Activated CD4-positive, alpha-beta T cell treated with anti-CD3 and anti-CD28 coated beads for 36 hours (primary cell): ENCODE measurements around the gene AWAT1. TPM values are rescaled to one million over a fixed set of nuclear protein-coding genes. Genes with fewer than 3 reads are reported as not detected.
"Not testable (repeated sequence)": the region's sequence is repeated elsewhere in the genome, so short reads cannot be mapped to it uniquely, and the experiment has no call there.

Source experiments
- ATAC-seq: fragments of 200-7000 bp; cut with Tn5 transposase; one replicate; pipeline ENCODE4 v1.10.0; 2021; ENCODE audit warnings: mild to moderate bottlenecking, moderate library complexity
- CTCF ChIA-PET: fragments of 350-600 bp; sonication (Branson Sonifier 250); formaldehyde crosslinking; loops from one replicate; lab custom pipeline; 2021; ENCODE audit warnings: antibody characterized with exemption; lab: Charles Lee
- POLR2A ChIA-PET: fragments of 350-600 bp; sonication (Branson Sonifier 250); formaldehyde crosslinking; loops from one replicate; lab custom pipeline; 2021; ENCODE audit warnings: antibody characterized with exemption, inconsistent platforms; lab: Charles Lee
- DNase-seq: peaks from one replicate; pipeline ENCODE4 v3.0.0-alpha.2; 2020
- H3K27ac Mint-ChIP-seq: one replicate; pipeline ENCODE4 v1.8.0; 2021; ENCODE audit warnings: mixed read lengths
- H3K27me3 Mint-ChIP-seq: one replicate; pipeline ENCODE4 v1.8.0; 2021; ENCODE audit warnings: mixed read lengths
- H3K36me3 Mint-ChIP-seq: one replicate; pipeline ENCODE4 v1.8.0; 2021; ENCODE audit warnings: low read depth, mixed read lengths
- H3K4me1 Mint-ChIP-seq: one replicate; pipeline ENCODE4 v1.8.0; 2021; ENCODE audit warnings: mixed read lengths
- H3K4me3 Mint-ChIP-seq: one replicate; pipeline ENCODE4 v1.8.0; 2021; ENCODE audit warnings: mild to moderate bottlenecking, moderate library complexity, mixed read lengths
- H3K9me3 Mint-ChIP-seq: one replicate; pipeline ENCODE4 v1.8.0; 2021; ENCODE audit warnings: low read depth, mixed read lengths
- intact Hi-C, 2 experiments: fragments of 100-400 bp; cut with DNase I in 1 of 2; cut with micrococcal nuclease in 1 of 2; formaldehyde crosslinking; loops; one replicate each; pipeline versions ENCODE4 v1.14.2 to v1.15.1; 2022 to 2024; cut with DNase I, micrococcal nuclease
- total RNA-seq, 2 experiments: library from RNA; stranded (reverse); gene quantifications; one replicate each; pipeline ENCODE4 v1.2.3, GENCODE V29; 2021

The AWAT1 gene
- not detected for total RNA-seq

DNA sequence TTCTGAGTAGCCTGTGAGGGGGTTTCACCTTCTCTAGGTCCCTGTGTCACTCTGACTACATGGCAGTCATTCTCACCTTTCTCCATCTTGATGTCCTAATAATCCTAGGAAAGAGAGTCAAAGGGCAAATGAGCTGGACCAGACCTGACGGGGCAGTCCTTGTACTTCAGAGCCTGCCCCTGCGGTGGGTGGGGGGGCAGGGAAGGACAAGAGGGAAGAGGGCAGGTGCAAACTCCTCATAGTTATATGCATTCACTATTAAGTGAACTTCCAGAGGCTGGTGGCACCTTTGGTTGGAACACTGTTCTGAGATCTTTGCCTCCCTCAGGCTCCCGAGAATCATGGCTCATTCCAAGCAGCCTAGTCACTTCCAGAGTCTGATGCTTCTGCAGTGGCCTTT lies at the start of gene AWAT1:
AWAT1 (plus strand) TSS at position 301 of the 400 bp plus-strand sequence; CDS start at position 342, 41 bp downstream.
- H3K4me3 Mint-ChIP-seq: no peak within 1 kb of the TSS
- intact Hi-C loops: no loop called here
- H3K27ac Mint-ChIP-seq: no peak within 1 kb of the TSS
- H3K9me3 Mint-ChIP-seq: no peaks in the 10 kb centered on the region
- ChIA-PET CTCF (no interaction called here), POLR2A (no interaction called here)
- DNase-seq (no peak), ATAC-seq (no peak)
- no peaks in the 10 kb centered on the region for H3K36me3 Mint-ChIP-seq
- peaks cover 19% of the 10 kb centered on the region for H3K4me1 Mint-ChIP-seq
- H3K27me3 Mint-ChIP-seq: no peaks in the 10 kb centered on the region

- no peak overlapping the region for H3K4me3 Mint-ChIP-seq
Measured at GRCh38 chrX:70190225-70190624, 44.2 kb upstream of the AWAT1 start.

GRCh38 chrX:70196961-70197720 lies 37.3 kb upstream of the AWAT1 start:
- Mint-ChIP-seq H3K4me3 (no peak overlapping the region), H3K27me3 (peaks cover 2% of the 10 kb centered on the region), H3K27ac (no peak overlapping the region), H3K36me3 (no peaks in the 10 kb centered on the region), H3K4me1 (peaks cover 2% of the 10 kb centered on the region), H3K9me3 (no peaks in the 10 kb centered on the region)
- POLR2A ChIA-PET: no interaction called here
- intact Hi-C loops: loop anchor here (1.0 to 10.0 kb wide), 5 partner anchors 66 to 468 kb away; partner anchors contain the start of gene KIF4A (in 1 of the 2)
- ATAC-seq: peak; percentile 86
- CTCF ChIA-PET: interaction anchor here (0.6 to 1.9 kb wide), 7 partner anchors 56 to 1023 kb away, joined by 3 to 7 read pairs (median 3); no protein-coding TSS in a partner anchor
- DNase-seq: peak; percentile 78

More at GRCh38 chrX:70190225-70190624, 44.2 kb upstream of the AWAT1 start:
- Mint-ChIP-seq H3K27me3 (peaks cover 4% of the 10 kb centered on the region), H3K27ac (no peak overlapping the region), H3K9me3 (peaks cover 6% of the 10 kb centered on the region), H3K36me3 (no peaks in the 10 kb centered on the region), H3K4me1 (no peaks in the 10 kb centered on the region)
- POLR2A ChIA-PET: no interaction called here
- intact Hi-C loops: loop anchor here in 1 of 2 experiments (10.0 kb wide), 1 partner anchor 475 kb away; no protein-coding TSS in a partner anchor
- DNase-seq (no peak), ATAC-seq (no peak)
- CTCF ChIA-PET: no interaction called here

- ChIA-PET POLR2A (no interaction called here), CTCF (no interaction called here)
- Mint-ChIP-seq H3K27me3 (no peaks in the 10 kb centered on the region), H3K4me3 (no peak overlapping the region), H3K36me3 (no peaks in the 10 kb centered on the region), H3K9me3 (no peaks in the 10 kb centered on the region), H3K4me1 (peaks cover 2% of the 10 kb centered on the region), H3K27ac (no peak overlapping the region)
- intact Hi-C loops: no loop called here
- DNase-seq (no peak), ATAC-seq (no peak)
Measured at GRCh38 chrX:70201732-70202131, 32.7 kb upstream of the AWAT1 start.

- H3K4me3 Mint-ChIP-seq: no peak overlapping the region
Measured at GRCh38 chrX:70208479-70208878, 26.0 kb upstream of the AWAT1 start.

GRCh38 chrX:70209570-70209969 lies 24.9 kb upstream of the AWAT1 start:
- DNase-seq, intact Hi-C loops, H3K27ac Mint-ChIP-seq, H3K27me3 Mint-ChIP-seq, H3K9me3 Mint-ChIP-seq, POLR2A ChIA-PET, CTCF ChIA-PET, H3K36me3 Mint-ChIP-seq, ATAC-seq, H3K4me3 Mint-ChIP-seq, H3K4me1 Mint-ChIP-seq: not testable (repeated sequence)

More at GRCh38 chrX:70208479-70208878, 26.0 kb upstream of the AWAT1 start:
- ChIA-PET POLR2A (no interaction called here), CTCF (no interaction called here)
- H3K36me3 Mint-ChIP-seq: no peaks in the 10 kb centered on the region
- peaks cover 2% of the 10 kb centered on the region for H3K9me3 Mint-ChIP-seq
- no peak overlapping the region for H3K27ac Mint-ChIP-seq
- DNase-seq: no peak
- intact Hi-C loops: no loop called here
- no peaks in the 10 kb centered on the region for H3K4me1 Mint-ChIP-seq
- ATAC-seq: no peak
- H3K27me3 Mint-ChIP-seq: no peaks in the 10 kb centered on the region

- no peak for DNase-seq
- ATAC-seq: no peak
- no peak overlapping the region for H3K4me3 Mint-ChIP-seq
- ChIA-PET POLR2A (no interaction called here), CTCF (interaction anchor here (0.6 kb wide), 1 partner anchor 61 kb away, joined by 4 read pairs; no protein-coding TSS in a partner anchor)
- no peaks in the 10 kb centered on the region for H3K4me1 Mint-ChIP-seq
- no peaks in the 10 kb centered on the region for H3K27me3 Mint-ChIP-seq
- intact Hi-C loops: no loop called here
- no peaks in the 10 kb centered on the region for H3K36me3 Mint-ChIP-seq
- no peaks in the 10 kb centered on the region for H3K9me3 Mint-ChIP-seq
- no peak overlapping the region for H3K27ac Mint-ChIP-seq
Measured at GRCh38 chrX:70219938-70220764, 14.3 kb upstream of the AWAT1 start.

DNA sequence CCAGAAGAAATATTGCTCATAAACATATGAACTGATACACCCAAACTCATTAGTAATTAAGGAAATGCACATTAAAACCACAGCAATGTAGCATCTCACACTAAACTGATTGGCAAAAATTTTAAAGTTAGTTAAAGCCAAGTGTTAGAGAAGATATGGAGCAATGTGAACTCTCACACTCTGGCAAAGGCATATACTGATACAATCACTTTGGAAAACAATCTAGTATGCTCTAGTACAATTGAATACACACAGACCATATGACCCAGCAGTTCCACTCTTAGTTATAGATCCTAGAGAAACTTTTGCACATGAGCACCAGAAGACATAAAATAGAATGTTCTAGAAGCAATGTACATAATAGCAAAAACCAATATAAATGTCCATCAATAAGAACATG lies 8.4 kb upstream of the AWAT1 start:
- H3K4me3 Mint-ChIP-seq: no peak overlapping the region
- ATAC-seq (no peak), DNase-seq (no peak)
- ChIA-PET POLR2A (no interaction called here), CTCF (no interaction called here)
- H3K4me1 Mint-ChIP-seq: no peaks in the 10 kb centered on the region
- H3K27me3 Mint-ChIP-seq: no peaks in the 10 kb centered on the region
- intact Hi-C loops: no loop called here
- H3K9me3 Mint-ChIP-seq: no peaks in the 10 kb centered on the region
- no peak overlapping the region for H3K27ac Mint-ChIP-seq
- H3K36me3 Mint-ChIP-seq: no peaks in the 10 kb centered on the region

DNA sequence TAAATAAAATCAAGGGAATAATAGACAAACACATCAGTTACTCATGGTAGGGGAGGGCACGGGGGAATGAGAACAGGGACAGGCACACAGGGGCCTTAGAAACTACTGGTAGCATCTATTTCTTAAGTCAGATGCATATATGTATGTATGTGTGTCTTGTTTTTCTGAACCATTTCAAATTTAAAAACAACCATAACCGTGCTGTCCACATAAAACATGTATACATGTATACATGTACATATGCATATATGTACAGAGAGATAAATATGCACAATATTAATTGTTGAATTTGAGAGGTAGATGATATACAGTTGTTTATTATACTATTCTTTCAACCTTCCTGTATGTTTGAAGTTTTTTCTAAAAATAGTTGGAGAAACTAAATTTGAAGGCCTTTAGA lies 7.8 kb upstream of the AWAT1 start:
- intact Hi-C loops: no loop called here
- H3K9me3 Mint-ChIP-seq: no peaks in the 10 kb centered on the region
- H3K36me3 Mint-ChIP-seq: no peaks in the 10 kb centered on the region
- no peaks in the 10 kb centered on the region for H3K27me3 Mint-ChIP-seq
- no peak for DNase-seq
- POLR2A ChIA-PET: interaction anchor here (0.6 kb wide), 1 partner anchor 46 kb away, joined by 5 read pairs; no protein-coding TSS in a partner anchor
- no peak overlapping the region for H3K27ac Mint-ChIP-seq
- no peak for ATAC-seq
- H3K4me3 Mint-ChIP-seq: no peak overlapping the region
- CTCF ChIA-PET: no interaction called here
- no peaks in the 10 kb centered on the region for H3K4me1 Mint-ChIP-seq

GRCh38 chrX:70231666-70232065 lies 2.8 kb upstream of the AWAT1 start:
- Mint-ChIP-seq H3K27ac (no peak overlapping the region), H3K4me3 (no peak overlapping the region), H3K9me3 (no peaks in the 10 kb centered on the region), H3K27me3 (no peaks in the 10 kb centered on the region), H3K4me1 (peaks cover 10% of the 10 kb centered on the region), H3K36me3 (no peaks in the 10 kb centered on the region)
- POLR2A ChIA-PET: no interaction called here
- intact Hi-C loops: no loop called here
- ATAC-seq (no peak), DNase-seq (no peak)
- CTCF ChIA-PET: no interaction called here

- Mint-ChIP-seq H3K27ac (no peak overlapping the region), H3K4me3 (no peak overlapping the region), H3K36me3 (no peaks in the 10 kb centered on the region), H3K9me3 (no peaks in the 10 kb centered on the region), H3K4me1 (peaks cover 13% of the 10 kb centered on the region), H3K27me3 (no peaks in the 10 kb centered on the region)
- ChIA-PET POLR2A (no interaction called here), CTCF (no interaction called here)
- no peak for ATAC-seq
- DNase-seq: no peak
- intact Hi-C loops: no loop called here
Measured at GRCh38 chrX:70240751-70241150, 6.3 kb downstream of the AWAT1 start.
